BE2C (cell line): Measurements from ENCODE around the gene SPATA9. TPM values are rescaled to one million over a fixed set of nuclear protein-coding genes. Genes with fewer than 3 reads are reported as not detected.

Source experiments
- DNase-seq: peaks from one replicate; pipeline ENCODE4 v3.0.0-alpha.2; 2020
- H3K27me3 ChIP-seq: fragments of 250-450 bp; sonication (Bioruptor Pico); 2 replicates; pipeline ENCODE4 v1.5.1; 2020; ENCODE audit warnings: mild to moderate bottlenecking
- H3K36me3 ChIP-seq: fragments of 250-450 bp; sonication (Bioruptor Pico); 2 replicates; pipeline ENCODE4 v1.5.1; 2020; ENCODE audit warnings: mild to moderate bottlenecking
- H3K4me1 ChIP-seq: fragments of 250-450 bp; sonication (Bioruptor Pico); 2 replicates; pipeline ENCODE4 v1.5.1; 2020
- H3K4me3 ChIP-seq: 2 replicates; pipeline ENCODE4 v1.5.1; 2011; ENCODE audit warnings: low read depth, low read length
- H3K9me3 ChIP-seq: fragments of 250-450 bp; sonication (Bioruptor Pico); 2 replicates; pipeline ENCODE4 v1.5.1; 2020
- polyA plus RNA-seq: library from polyadenylated mRNA; unstranded; fragments of >200 nt; gene quantifications from one replicate; pipeline ENCODE4 v1.2.1, GENCODE V29; 2012; ENCODE audit warnings: low read depth, missing spikeins; ENCODE audit not compliant: insufficient read length, insufficient read depth
- TF ChIP-seq, protein P1 (sequence below): IDR thresholded peaks from 2 replicates; pipeline ENCODE4 v1.5.1; 2012; ENCODE audit warnings: mild to moderate bottlenecking, low read depth, low read length

The SPATA9 gene, protein sequence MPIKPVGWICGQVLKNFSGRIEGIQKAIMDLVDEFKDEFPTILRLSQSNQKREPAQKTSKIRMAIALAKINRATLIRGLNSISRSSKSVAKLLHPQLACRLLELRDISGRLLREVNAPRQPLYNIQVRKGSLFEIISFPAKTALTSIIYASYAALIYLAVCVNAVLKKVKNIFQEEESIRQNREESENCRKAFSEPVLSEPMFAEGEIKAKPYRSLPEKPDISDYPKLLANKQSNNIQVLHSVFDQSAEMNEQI
- not detected for polyA plus RNA-seq

- Histone ChIP-seq H3K9me3 (no peaks in the 10 kb centered on the region), H3K4me1 (peaks cover 9% of the 10 kb centered on the region; the same call in 1 of the 2 replicates), H3K27me3 (no peaks in the 10 kb centered on the region), H3K4me3 (no peak within 1 kb of the TSS), H3K36me3 (no peaks in the 10 kb centered on the region)
- DNase-seq = no peak
- TF ChIP-seq, protein P1, sequence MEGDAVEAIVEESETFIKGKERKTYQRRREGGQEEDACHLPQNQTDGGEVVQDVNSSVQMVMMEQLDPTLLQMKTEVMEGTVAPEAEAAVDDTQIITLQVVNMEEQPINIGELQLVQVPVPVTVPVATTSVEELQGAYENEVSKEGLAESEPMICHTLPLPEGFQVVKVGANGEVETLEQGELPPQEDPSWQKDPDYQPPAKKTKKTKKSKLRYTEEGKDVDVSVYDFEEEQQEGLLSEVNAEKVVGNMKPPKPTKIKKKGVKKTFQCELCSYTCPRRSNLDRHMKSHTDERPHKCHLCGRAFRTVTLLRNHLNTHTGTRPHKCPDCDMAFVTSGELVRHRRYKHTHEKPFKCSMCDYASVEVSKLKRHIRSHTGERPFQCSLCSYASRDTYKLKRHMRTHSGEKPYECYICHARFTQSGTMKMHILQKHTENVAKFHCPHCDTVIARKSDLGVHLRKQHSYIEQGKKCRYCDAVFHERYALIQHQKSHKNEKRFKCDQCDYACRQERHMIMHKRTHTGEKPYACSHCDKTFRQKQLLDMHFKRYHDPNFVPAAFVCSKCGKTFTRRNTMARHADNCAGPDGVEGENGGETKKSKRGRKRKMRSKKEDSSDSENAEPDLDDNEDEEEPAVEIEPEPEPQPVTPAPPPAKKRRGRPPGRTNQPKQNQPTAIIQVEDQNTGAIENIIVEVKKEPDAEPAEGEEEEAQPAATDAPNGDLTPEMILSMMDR = no peak
Observed at GRCh38 chr5:95682891-95683290, at the start of gene SPATA9. TSS of gene SPATA9 (minus strand) at chr5:95682991. CDS start at chr5:95682854, 137 bp downstream.

DNA sequence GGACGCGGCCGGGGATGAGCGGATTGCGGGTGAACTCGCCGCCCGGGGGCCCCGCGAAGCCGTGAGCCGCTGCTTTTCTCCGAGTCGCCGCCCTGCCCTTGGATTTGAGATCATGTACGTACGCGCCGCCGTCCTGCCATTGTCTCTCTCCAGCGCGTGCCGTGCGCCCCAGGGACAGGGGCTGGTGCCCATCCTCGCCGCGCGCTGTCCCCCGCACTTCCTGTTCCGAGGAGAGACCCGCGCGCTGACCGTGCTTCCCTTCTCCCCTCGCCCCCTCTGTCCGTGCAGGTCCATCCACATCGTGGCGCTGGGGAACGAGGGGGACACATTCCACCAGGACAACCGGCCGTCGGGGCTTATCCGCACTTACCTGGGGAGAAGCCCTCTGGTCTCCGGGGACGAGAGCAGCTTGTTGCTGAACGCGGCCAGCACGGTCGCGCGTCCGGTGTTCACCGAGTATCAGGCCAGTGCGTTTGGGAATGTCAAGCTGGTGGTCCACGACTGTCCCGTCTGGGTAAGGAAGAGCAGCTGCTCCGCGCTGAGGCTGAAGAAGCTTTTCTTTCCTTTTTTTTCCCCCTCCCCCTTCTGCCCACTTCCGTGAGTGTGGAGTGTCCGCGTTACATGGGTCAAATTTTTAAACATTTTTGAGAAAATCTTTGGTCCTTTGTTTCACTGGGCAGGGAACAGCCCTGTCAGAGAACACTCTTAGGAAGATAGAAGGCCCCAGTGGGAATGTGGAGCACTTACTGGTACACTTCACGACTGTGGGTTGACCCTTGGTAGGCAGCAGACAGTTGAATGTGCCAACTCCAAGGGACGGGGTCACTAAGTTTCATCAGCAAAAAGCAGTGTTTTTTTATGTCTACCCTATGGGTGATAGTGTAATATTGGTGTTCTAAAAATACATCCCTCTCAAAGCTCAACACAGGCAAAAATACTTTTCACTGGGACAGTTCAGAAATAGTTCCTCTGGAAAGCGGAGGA lies 49.1 kb upstream of the SPATA9 start:
- H3K9me3 ChIP-seq = no peaks in the 10 kb centered on the region
- peak overlapping the region; percentile 93 for H3K4me3 ChIP-seq
- TF ChIP-seq, protein P1 = no peak
- H3K36me3 ChIP-seq = peaks cover 21% of the 10 kb centered on the region
- DNase-seq = peak; percentile 69
- peaks cover 20% of the 10 kb centered on the region for H3K4me1 ChIP-seq
- H3K27me3 ChIP-seq = no peaks in the 10 kb centered on the region

- no peaks in the 10 kb centered on the region for H3K9me3 ChIP-seq
- TF ChIP-seq, protein P1 = no peak; the same call in 1 of the 2 replicates
- peak; percentile 92 for DNase-seq
- peaks cover 17% of the 10 kb centered on the region; the same call in 1 of the 2 replicates for H3K36me3 ChIP-seq
- H3K4me1 ChIP-seq = peaks cover 24% of the 10 kb centered on the region
- peak within 1 kb of the TSS; percentile 93 for H3K4me3 ChIP-seq
- no peaks in the 10 kb centered on the region for H3K27me3 ChIP-seq
Observed at GRCh38 chr5:95730730-95731570, 48.2 kb upstream of the SPATA9 start, which contains the start of gene RHOBTB3. TSS of gene RHOBTB3 (plus strand) at chr5:95731336. CDS start at chr5:95731683, 347 bp downstream.

- TF ChIP-seq, protein P1 = no peak
- no peaks in the 10 kb centered on the region for H3K9me3 ChIP-seq
- H3K36me3 ChIP-seq = peaks cover 12% of the 10 kb centered on the region; the same call in 1 of the 2 replicates
- H3K4me1 ChIP-seq = peaks cover 24% of the 10 kb centered on the region
- DNase-seq = no peak
- H3K27me3 ChIP-seq = no peaks in the 10 kb centered on the region
- H3K4me3 ChIP-seq = peak overlapping the region; percentile 93
Observed at GRCh38 chr5:95730011-95730700, 47.4 kb upstream of the SPATA9 start.
